GM21526 (cell line): Measurements from ENCODE around the gene AFF4.
"Not testable (repeated sequence)": the region's sequence is repeated elsewhere in the genome, so short reads cannot be mapped to it uniquely, and the experiment has no call there.

Experiments used
- ATAC-seq: cut with Tn5 transposase; IDR thresholded peaks from one replicate; pipeline ENCODE4 v1.9.1; 2021; ENCODE audit warnings: moderate library complexity; ENCODE audit not compliant: unreplicated experiment, low FRiP score

AFF4 gene

GRCh38 chr5:132859889-132860437, 103.5 kb downstream of the AFF4 start:
- no peak for ATAC-seq

DNA sequence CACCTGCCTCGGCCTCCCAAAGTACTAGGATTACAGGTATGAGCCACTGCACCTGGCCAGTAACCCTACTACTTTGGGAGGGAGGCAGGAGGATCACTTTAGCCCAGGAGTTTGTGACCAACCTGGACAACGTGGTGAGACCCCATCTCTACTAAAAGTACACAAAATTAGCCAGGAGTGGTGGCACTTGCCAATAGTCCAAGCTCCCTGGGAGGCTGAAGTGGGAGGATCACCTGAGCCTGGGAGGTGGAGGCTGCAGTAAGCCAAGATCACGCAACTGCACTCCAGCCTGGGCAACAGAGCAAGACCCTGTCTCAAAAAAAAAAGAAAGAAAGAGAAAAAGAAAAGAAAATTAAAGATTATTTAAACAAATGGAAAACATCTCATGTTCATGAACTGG, 107.4 kb downstream of the AFF4 start:
- ATAC-seq, result no peak

DNA sequence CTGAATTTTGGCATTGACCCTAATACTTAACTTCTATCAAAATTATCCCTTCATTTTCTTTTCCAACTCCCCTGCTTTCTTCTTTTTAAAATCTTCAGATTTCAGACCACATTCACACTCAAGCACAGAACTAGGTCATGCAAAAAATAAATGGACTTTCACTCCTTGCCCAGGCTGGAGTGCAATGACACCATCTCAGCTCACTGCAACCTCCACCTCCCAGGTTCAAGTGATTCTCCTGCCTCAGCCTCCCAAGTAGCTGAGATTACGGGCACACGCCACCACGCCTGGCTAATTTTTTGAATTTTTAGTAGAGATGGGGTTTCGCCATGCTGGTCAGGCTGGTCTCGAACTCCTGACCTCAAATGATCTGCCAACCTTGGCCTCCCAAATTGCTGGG, 108.4 kb downstream of the AFF4 start:
- not testable (repeated sequence) for ATAC-seq

DNA sequence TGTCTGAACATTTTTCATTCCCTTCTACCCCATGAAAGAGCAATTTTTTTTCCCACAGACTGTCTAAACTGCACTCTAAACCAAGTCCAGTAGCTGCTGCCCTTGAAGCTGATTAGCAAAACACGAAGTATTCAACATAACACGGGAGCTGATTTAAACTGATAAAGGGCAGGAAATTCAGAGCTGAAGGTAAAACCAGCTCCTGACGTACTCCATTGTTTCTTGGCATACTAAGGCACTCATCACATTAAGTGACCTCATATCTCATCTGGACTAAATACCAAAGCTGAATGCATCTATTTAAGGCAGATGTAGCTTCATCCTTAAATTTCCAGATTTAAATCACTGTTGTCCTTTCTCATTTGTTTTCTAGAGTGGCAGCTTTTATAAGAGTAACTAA, 109.1 kb downstream of the AFF4 start:
- ATAC-seq, result no peak

GRCh38 chr5:132853790-132854189, 109.6 kb downstream of the AFF4 start:
- no peak for ATAC-seq

- ATAC-seq, result no peak
Observed at GRCh38 chr5:132853323-132853722, 110.1 kb downstream of the AFF4 start.

- ATAC-seq, result no peak
Observed at GRCh38 chr5:132850066-132850465, 113.4 kb downstream of the AFF4 start.

DNA sequence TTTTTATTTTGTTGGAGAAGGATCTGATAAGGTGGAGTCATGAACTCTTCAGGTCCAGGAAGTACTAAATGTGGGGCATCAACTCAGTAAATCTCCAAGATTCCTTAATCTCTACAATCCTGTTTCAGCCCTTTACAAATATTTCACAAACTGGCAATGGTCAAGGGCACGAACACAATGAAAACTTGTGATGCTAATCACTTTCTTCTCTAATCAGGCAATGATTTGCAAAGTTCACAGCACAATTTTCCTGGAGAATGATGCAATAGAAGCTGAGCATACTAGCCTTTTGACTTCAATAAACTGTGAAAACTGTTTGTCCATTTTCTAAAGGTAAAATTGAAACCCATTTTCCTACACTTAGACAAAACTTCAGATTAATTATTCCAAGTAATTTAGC, 114.1 kb downstream of the AFF4 start:
- no peak for ATAC-seq

DNA sequence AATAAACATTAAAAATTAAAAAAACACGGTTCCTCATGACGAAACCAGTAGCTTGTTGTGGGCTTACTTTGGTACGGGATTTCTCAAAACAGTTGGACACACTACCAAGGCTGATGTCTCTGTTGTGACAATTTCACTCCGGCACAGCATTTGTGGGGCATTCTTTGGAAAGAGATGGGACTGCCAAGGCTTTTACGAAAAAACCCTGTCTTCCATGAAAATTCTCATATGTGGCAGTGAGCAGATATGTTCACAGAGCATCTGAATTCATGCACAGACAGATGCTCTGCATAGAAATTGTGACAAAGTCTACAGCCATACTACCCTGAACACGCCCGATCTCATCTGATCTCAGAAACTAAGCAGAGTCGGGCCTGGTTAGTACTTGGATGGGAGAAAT, 115.2 kb downstream of the AFF4 start:
- no peak for ATAC-seq

- ATAC-seq, result no peak
Observed at GRCh38 chr5:132841305-132841704, 122.1 kb downstream of the AFF4 start.

DNA sequence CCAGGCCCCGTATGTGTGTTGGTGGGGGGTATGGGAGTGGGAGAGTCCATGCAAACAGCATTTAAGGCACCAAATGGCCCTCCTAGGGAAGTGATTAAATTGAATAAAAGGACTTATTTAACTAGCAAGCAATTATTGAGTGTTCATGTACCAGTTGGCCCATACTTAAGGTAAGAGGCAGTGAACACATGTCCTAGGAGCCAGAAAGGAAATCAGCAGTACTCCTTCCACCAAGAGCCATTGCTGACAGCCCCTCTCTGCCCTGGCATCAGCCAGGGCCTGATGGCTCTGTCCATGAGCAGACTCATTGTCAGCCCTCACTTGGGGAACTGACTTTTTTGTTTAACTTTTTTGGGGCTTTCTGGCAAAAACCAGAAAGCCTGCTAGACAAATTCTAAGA, 122.5 kb downstream of the AFF4 start:
- no peak for ATAC-seq

DNA sequence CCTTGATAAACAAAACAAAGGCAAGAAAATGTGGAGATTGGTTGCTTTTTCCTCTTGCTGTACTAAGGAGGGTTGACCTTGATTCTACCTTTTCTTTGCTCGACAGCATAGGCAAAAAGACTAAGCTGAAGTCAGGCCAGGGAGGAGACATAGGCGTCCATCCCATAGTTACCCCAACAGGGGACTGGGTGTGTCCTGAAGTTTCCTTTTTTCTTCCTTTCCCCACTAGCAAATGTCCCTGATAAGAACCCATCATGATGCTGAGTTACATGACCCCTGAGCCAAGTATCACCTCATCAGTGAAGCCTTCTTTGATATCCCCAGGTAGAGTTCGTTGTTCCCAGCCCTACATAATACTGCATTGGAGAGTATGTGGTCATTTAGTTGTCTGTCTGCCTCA, 123.1 kb downstream of the AFF4 start:
- no peak for ATAC-seq

DNA sequence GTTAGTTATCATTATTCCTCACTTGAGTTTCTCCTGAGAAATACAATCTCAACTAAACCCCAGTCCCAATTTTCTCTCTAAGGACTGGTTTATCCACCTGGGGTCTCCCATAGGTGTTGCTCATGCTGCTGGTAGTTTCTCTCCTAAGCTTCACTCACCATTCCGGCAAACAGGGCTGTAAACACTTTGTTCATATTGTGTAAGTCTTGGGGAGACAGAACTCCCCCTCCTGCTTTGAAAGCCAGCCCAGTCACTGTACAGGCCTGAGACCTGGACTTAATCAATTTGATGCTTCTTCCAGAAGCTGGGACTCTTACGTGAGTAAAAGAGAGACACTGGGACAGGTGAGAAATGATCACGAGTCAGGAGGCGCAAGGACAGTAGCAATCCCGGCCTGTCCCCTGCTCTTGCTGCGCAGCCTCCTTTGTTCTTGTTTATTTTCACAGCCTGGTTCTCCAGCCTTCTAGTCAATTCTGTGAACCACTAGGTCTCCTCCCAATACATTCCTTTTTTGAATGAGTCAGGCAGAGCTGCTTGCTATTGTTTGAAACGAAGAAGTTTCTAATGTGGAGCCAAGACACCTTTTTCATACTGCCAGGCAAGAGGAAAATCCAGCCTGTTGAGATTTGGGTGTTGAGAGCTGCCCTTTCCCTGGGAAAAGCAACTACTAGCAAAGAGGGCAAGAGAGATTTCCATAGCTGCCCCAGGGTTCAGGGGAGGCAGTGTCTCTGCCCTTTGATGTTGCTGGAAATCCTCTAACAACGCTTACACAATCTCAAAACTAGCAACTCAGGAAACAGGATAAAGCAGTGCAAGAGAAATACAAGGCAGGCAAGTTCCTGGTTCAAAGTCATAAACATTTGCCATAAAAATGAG, 123.8 kb downstream of the AFF4 start:
- ATAC-seq, result no peak

- no peak for ATAC-seq
Observed at GRCh38 chr5:132838516-132839282, 124.7 kb downstream of the AFF4 start.

- no peak for ATAC-seq
Observed at GRCh38 chr5:132837868-132838267, 125.6 kb downstream of the AFF4 start.

- ATAC-seq, result no peak
Observed at GRCh38 chr5:132836852-132837251, 126.6 kb downstream of the AFF4 start.

- no peak for ATAC-seq
Observed at GRCh38 chr5:132834057-132834456, 129.4 kb downstream of the AFF4 start.

- no peak for ATAC-seq
Observed at GRCh38 chr5:132832612-132833011, 130.8 kb downstream of the AFF4 start.

DNA sequence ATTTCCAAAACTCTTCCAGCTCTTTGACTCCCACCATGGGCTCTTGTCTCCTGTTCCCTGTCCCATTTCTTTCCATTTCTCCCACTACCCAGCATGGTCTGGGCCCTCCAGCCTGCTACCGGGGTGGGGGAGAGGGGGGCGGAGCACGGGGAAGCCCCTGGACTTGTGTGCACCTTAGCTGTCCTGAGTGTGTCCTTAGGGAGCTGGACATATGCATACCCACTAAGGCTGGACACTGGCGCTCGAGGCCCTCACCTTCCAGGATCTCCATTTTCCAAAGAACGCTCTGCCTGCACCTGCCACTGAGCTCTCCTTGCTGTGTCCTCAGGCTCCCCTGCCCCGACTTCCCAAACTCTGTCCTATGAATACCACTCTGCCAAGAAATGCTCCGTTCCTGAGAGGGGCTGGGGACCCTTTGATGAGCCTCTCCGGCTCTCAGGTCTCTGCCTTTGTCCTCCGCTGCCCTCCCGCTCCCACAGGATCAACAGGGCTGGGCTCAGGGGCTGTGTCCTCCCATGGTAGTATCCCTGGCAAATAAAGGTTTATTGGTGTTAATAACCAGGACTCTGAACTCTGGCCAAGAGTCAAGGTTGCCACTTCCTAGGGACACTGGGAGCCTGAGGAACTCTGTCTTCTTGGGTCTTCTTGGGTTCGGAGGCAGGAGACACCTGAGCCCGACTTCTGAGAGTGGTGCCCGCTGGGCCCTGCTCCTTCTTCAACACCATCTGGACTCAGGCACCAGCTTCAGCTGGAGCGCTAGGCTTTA, 132.2 kb downstream of the AFF4 start:
- no peak for ATAC-seq

DNA sequence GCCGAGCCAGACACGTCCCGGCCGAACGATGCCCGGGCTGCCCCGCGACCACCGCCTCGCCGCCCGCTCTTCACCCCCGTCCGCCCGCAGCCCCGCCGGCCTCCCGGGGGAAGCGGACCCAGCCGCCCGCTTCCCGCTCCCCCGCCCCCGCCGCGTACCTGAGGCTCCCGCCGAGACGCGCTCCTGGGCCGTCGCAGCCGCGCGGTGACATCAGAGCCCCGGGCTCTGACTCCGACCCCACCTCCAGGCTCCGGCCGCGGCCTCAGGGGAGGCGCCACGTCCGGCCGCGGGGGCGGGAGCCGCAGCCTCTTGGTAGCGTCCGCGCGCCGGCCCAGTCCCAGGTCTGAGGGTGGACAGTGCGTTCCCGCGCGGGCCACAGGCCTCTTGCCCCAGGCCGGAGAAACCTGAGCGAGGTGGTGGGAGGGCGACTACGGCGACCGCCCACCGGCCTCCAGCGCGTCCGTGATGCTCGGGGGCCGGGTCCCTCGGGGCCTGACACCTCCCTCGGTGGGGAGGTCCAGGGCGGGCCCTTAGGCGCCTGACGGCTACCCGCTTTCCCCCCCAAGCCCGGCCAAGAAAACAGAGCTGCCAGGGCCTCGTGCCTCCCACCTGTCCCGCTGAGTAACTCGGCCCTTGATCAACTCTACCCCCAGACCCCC, 132.9 kb downstream of the AFF4 start, which contains the start of gene SHROOM1:
Gene SHROOM1, minus strand, starts transcription at position 212 of the 659 bp plus-strand sequence. CDS start 4,507 bp downstream, outside the sequence.
- peak; percentile 71 for ATAC-seq
